GM20000 (cell line): ENCODE data around the gene NSD1.

Experiments
- DNase-seq: peaks from one replicate; pipeline ENCODE4 v3.0.0; 2012; ENCODE audit warnings: low spot score
- CTCF ChIP-seq: IDR thresholded peaks from 2 replicates; pipeline ENCODE4 v1.5.1; 2012; ENCODE audit warnings: mild to moderate bottlenecking, control low read depth; ENCODE audit errors: extremely low read depth, missing control alignments

The NSD1 gene

DNA sequence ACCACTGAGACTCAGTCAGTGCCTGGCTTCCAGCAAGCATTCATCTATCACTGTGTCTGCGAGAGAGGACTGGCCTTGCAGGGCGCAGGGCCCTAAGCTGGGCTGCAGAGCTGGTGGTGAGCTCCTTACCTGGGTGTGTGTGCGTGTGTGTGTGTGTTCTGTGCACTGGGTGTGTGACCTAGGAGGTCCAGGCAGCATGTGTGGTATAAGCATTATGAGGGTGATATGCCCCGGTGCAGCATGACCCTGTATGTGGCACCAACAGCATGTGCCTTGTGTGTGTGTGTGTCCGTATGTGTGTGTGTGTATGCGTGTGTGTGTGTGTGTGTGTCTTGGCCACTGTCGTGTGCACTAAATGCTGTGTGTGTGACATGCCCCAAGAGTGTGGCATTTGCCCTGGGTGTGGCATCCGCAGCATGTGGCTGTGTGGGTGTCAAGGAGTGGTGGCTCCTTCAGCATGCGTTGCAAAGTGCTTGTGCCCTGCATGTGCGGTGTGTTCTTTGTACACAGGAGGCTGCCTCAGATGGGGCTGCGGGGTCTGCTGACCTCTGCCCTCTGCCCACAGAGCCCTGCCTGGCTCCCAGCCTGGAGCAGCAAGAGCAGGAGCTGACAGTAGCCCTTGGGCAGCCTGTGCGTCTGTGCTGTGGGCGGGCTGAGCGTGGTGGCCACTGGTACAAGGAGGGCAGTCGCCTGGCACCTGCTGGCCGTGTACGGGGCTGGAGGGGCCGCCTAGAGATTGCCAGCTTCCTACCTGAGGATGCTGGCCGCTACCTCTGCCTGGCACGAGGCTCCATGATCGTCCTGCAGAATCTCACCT, 43.5 kb upstream of the NSD1 start:
- TF ChIP-seq CTCF, result no peak
- no peak for DNase-seq

DNA sequence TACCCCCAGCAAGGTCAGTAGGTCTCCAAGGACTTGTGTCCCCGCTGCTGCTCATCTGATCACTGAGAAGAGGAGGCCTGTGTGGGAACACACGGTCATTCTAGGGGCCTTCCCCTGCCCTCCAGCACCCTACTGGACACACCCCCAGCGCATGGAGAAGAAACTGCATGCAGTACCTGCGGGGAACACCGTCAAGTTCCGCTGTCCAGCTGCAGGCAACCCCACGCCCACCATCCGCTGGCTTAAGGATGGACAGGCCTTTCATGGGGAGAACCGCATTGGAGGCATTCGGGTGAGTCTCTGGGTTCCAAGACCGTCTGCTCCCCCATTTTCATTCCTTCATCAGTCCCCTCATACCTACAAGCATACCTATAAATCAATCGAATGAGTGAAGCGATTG, 42.8 kb upstream of the NSD1 start:
- DNase-seq, result no peak
- TF ChIP-seq CTCF, result no peak

DNA sequence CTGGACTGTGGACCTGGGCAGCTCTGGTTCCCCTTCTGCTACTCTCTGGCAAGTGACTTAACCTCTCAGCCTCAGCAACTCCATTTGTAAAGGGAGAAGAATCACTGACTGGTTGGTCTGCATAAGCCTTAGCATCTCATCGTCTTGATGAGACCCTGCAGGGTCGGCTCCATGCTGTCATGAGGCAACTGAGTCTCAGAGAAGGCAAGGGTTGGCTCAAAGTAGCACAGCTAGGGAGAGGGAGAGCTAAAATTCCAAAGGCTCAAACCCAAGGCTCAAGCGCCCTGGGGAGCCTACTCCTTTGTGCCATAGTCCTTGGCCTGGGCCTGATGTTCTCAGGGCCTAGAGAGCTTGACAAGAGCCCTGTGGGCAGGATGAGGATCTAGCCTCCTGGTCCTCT, 42.3 kb upstream of the NSD1 start:
- no peak for TF ChIP-seq CTCF
- DNase-seq, result no peak

GRCh38 chr5:177092178-177093081, 41.1 kb upstream of the NSD1 start:
- TF ChIP-seq CTCF, result no peak
- peak; percentile 18 for DNase-seq

GRCh38 chr5:177093082-177093712, 40.4 kb upstream of the NSD1 start:
- no peak for DNase-seq
- TF ChIP-seq CTCF, result no peak

GRCh38 chr5:177093803-177094202, 39.8 kb upstream of the NSD1 start:
- DNase-seq, result no peak
- no peak for TF ChIP-seq CTCF
